Thyroid gland (tissue), 4 donors: ENCODE measurements around the gene A2M. TPM values are rescaled to one million over a fixed set of nuclear protein-coding genes. Genes with fewer than 3 reads are reported as not detected.

Experiments used
- DNase-seq, 2 donors: peaks; one replicate each; pipeline ENCODE4 v3.0.0-alpha.2; 2019
- H3K27ac ChIP-seq, 3 donors: fragments of 200-600 bp; sonication (generic); 1 replicate in 2 of 3; 2 replicates in 1 of 3; pipeline ENCODE4 v1.5.1; 2016 to 2019; ENCODE audit warnings: mild to moderate bottlenecking in 1 of 3, moderate library complexity in 1 of 3
- H3K27me3 ChIP-seq: fragments of 200-600 bp; sonication (generic); one replicate; pipeline ENCODE4 v1.5.1; 2019
- H3K36me3 ChIP-seq, 2 donors: fragments of 200-600 bp; sonication (generic); one replicate each; pipeline ENCODE4 v1.5.1; 2016 to 2019
- H3K4me1 ChIP-seq, 2 donors: fragments of 200-600 bp; sonication (generic); one replicate each; pipeline ENCODE4 v1.5.1; 2017 to 2019
- H3K4me3 ChIP-seq, 3 donors: fragments of 200-600 bp; sonication (generic); replicated peaks in 1 of 3; 1 replicate in 2 of 3; 2 replicates in 1 of 3; pipeline ENCODE4 v1.5.1; 2016; ENCODE audit warnings: mild to moderate bottlenecking in 1 of 3
- H3K9me3 ChIP-seq: fragments of 200-600 bp; sonication (generic); one replicate; pipeline ENCODE4 v1.5.1; 2017
- POLR2A ChIP-seq, 2 donors: fragments of 450-650 bp; IDR thresholded peaks; one replicate each; pipeline ENCODE4 v1.6.1; 2017; ENCODE audit warnings: antibody characterized with exemption in 2 of 2, mild to moderate bottlenecking in 2 of 2, moderate library complexity in 1 of 2
- WGBS, 2 donors: methylation state at CpG; one replicate each; pipeline ENCODE4 v1.1.5; 2017; 5-methylcytosine and 5-hydroxymethylcytosine counted together
- intact Hi-C: fragments of 100-400 bp; cut with DNase I; formaldehyde crosslinking; loops from one replicate; pipeline ENCODE4 v1.15.1; 2023
- total RNA-seq, 4 donors: library from RNA; depleted of rRNA; stranded (reverse); fragments of >200 nt; gene quantifications; one replicate each; pipeline ENCODE4 v1.2.3, GENCODE V29; 2016
- TF ChIP-seq, protein P1 (sequence below), 6 experiments: fragments of 200-600 bp in 3 of 6; fragments of 450-650 bp in 3 of 6; sonication (generic) in 3 of 6; IDR thresholded peaks; one replicate each; pipeline ENCODE4 v1.5.1; 2016 to 2019; ENCODE audit warnings: antibody characterized with exemption in 6 of 6, mild to moderate bottlenecking in 2 of 6, inconsistent platforms in 1 of 6, moderate library complexity in 1 of 6

A2M gene
- total RNA-seq, 4 donors from 2014 or later, result 124 to 345 (median 219) TPM

DNA sequence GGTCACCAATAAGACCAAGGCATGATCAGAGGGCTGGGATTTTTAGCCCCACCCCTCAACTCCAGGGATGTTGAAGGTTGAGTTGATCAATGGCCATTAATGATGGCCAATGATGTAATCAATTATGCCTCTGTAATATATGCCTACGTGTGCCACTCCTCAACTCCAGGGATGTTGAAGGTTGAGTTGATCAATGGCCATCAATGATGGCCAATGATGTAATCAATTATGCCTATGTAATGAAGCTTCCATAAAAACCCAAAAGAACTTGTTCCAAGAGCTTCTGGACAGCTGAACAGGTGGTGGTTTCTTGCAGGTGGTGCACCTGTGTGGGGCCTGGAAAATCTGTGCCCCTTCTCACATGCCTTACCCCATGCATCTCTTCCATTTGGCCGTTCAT, 93.1 kb downstream of the A2M start:
- no peaks in the 10 kb centered on the region for H3K27me3 ChIP-seq
- TF ChIP-seq, protein P1, sequence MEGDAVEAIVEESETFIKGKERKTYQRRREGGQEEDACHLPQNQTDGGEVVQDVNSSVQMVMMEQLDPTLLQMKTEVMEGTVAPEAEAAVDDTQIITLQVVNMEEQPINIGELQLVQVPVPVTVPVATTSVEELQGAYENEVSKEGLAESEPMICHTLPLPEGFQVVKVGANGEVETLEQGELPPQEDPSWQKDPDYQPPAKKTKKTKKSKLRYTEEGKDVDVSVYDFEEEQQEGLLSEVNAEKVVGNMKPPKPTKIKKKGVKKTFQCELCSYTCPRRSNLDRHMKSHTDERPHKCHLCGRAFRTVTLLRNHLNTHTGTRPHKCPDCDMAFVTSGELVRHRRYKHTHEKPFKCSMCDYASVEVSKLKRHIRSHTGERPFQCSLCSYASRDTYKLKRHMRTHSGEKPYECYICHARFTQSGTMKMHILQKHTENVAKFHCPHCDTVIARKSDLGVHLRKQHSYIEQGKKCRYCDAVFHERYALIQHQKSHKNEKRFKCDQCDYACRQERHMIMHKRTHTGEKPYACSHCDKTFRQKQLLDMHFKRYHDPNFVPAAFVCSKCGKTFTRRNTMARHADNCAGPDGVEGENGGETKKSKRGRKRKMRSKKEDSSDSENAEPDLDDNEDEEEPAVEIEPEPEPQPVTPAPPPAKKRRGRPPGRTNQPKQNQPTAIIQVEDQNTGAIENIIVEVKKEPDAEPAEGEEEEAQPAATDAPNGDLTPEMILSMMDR (IDR thresholded peaks at IDR 0.05), result no peak
- TF ChIP-seq POLR2A (IDR thresholded peaks at IDR 0.05), result no peak
- no peak overlapping the region for H3K4me3 ChIP-seq
- H3K9me3 ChIP-seq, result no peaks in the 10 kb centered on the region
- no peak overlapping the region for H3K27ac ChIP-seq
- 85% methylated on average over 2 of the region's 2 CpGs for WGBS, 2 donors
- no peaks in the 10 kb centered on the region for H3K4me1 ChIP-seq
- no peaks in the 10 kb centered on the region for H3K36me3 ChIP-seq
- no peak for DNase-seq
- intact Hi-C loops, result no loop called here

Other genes starting within 250 kb of the A2M start
- 10 to 100 TPM; 51.7 to 71.2 (median 67.3) TPM for gene PHC1, start 201.4 kb downstream of the A2M start, total RNA-seq
- 100 to 1,000 TPM; 112 to 158 (median 136) TPM for gene M6PR, start 166.3 kb downstream of the A2M start, total RNA-seq
- 1 to 10 TPM; 1.1 to 4.3 (median 3.0) TPM for gene KLRG1, start 126.4 kb downstream of the A2M start, total RNA-seq
- not detected for gene PZP, start 92.5 kb upstream of the A2M start, total RNA-seq